Neutrophil (primary cell): Measurements from ENCODE around the gene GSG1L.

Source experiments
- H3K27ac ChIP-seq: fragments of 200-600 bp; sonication (generic); 2 replicates; pipeline ENCODE4 v1.5.1; 2016; ENCODE audit warnings: mild to moderate bottlenecking, moderate library complexity
- H3K27me3 ChIP-seq: fragments of 200-600 bp; sonication (generic); 2 replicates; pipeline ENCODE4 v1.6.0; 2016; ENCODE audit warnings: mild to moderate bottlenecking
- H3K36me3 ChIP-seq: fragments of 200-600 bp; sonication (generic); 2 replicates; pipeline ENCODE4 v1.5.1; 2017
- H3K4me1 ChIP-seq, 2 experiments: fragments of 200-600 bp in 1 of 2; sonication (generic) in 1 of 2; 1 replicate in 1 of 2; 2 replicates in 1 of 2; pipeline versions ENCODE4 v1.5.1 to v1.6.1; 2013 to 2016; ENCODE audit warnings: low read depth in 1 of 2, low read length in 1 of 2, mild to moderate bottlenecking in 1 of 2, moderate library complexity in 1 of 2; ENCODE audit not compliant: control insufficient read depth in 1 of 2, insufficient read depth in 1 of 2
- H3K4me3 ChIP-seq, 2 experiments: fragments of 200-600 bp in 1 of 2; sonication (generic) in 1 of 2; 1 replicate in 1 of 2; 2 replicates in 1 of 2; pipeline ENCODE4 v1.5.1; 2013 to 2016; ENCODE audit warnings: low read depth in 1 of 2, low read length in 1 of 2, mild to moderate bottlenecking in 1 of 2, moderate library complexity in 1 of 2
- H3K9me3 ChIP-seq: fragments of 200-600 bp; sonication (generic); 2 replicates; pipeline ENCODE4 v1.5.1; 2016
- CTCF ChIP-seq: fragments of 200-600 bp; sonication (generic); IDR thresholded peaks from 2 replicates; pipeline ENCODE4 v1.5.1; 2016; ENCODE audit warnings: antibody characterized with exemption

GSG1L gene

DNA sequence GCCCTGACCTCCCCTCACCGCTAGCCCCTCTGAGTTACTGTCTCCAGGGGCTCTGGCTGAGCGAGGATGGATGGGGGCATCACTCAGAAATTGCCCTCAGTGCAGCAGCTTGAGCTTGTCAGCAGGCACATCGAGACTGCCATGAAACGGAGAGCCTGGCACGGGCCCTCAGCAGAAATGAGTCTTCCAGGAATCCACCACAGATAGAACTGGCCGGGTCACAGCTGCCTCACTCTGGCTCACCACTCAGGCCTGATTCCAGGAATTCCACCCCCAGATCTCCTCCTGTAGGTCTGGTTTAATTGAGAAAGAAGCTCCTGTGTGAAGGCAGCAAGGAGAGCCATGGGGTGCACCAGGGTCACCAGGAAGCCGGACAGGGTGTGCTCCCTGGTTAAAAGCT, 85.5 kb downstream of the GSG1L start:
- Histone ChIP-seq H3K9me3 (no peaks in the 10 kb centered on the region), H3K4me1 (no peaks in the 10 kb centered on the region), H3K27me3 (peaks cover 3% of the 10 kb centered on the region), H3K36me3 (no peaks in the 10 kb centered on the region), H3K4me3 (no peak overlapping the region), H3K27ac (no peak overlapping the region)
- no peak for TF ChIP-seq CTCF

- H3K4me1 ChIP-seq = no peaks in the 10 kb centered on the region
- peaks cover 3% of the 10 kb centered on the region for H3K27me3 ChIP-seq
Measured at GRCh38 chr16:27976990-27977389, 86.5 kb downstream of the GSG1L start.

GRCh38 chr16:27974896-27975540, 88.5 kb downstream of the GSG1L start:
- Histone ChIP-seq H3K27ac (no peak overlapping the region), H3K36me3 (no peaks in the 10 kb centered on the region), H3K27me3 (peaks cover 3% of the 10 kb centered on the region), H3K4me3 (no peak overlapping the region), H3K9me3 (no peaks in the 10 kb centered on the region), H3K4me1 (no peaks in the 10 kb centered on the region)
- TF ChIP-seq CTCF = no peak

More at GRCh38 chr16:27976990-27977389, 86.5 kb downstream of the GSG1L start:
- Histone ChIP-seq H3K27ac (no peak overlapping the region), H3K9me3 (no peaks in the 10 kb centered on the region), H3K4me3 (no peak overlapping the region), H3K36me3 (no peaks in the 10 kb centered on the region)
- TF ChIP-seq CTCF = no peak

GRCh38 chr16:27973678-27974077, 89.8 kb downstream of the GSG1L start:
- Histone ChIP-seq H3K4me1 (no peaks in the 10 kb centered on the region), H3K27me3 (peaks cover 3% of the 10 kb centered on the region), H3K4me3 (no peak overlapping the region), H3K27ac (no peak overlapping the region), H3K36me3 (no peaks in the 10 kb centered on the region), H3K9me3 (no peaks in the 10 kb centered on the region)
- TF ChIP-seq CTCF = no peak

DNA sequence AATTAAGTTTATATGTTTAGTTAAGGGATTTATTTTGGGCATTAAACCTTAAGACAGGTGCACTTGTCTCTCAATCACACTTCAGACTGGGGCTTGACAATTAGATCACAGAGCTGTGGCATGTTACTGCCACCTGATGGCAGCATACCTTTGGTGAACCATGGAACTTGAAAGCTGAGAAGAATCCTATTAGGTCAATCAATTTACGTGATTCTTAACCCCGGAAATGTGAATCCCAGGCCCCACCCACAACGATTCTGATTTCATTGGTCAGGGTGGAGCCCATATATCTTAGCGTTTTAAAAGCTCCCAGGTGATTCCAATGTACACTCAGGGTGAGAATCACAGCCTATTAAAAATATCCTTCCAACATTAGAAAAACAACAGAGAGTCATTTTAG, 91.0 kb downstream of the GSG1L start:
- no peak for TF ChIP-seq CTCF
- no peak overlapping the region for H3K4me3 ChIP-seq
- peaks cover 3% of the 10 kb centered on the region for H3K27me3 ChIP-seq
- H3K9me3 ChIP-seq = no peaks in the 10 kb centered on the region
- H3K27ac ChIP-seq = no peak overlapping the region
- H3K36me3 ChIP-seq = no peaks in the 10 kb centered on the region
- H3K4me1 ChIP-seq = no peaks in the 10 kb centered on the region

GRCh38 chr16:27969574-27969973, 93.9 kb downstream of the GSG1L start:
- Histone ChIP-seq H3K4me3 (no peak overlapping the region), H3K36me3 (no peaks in the 10 kb centered on the region), H3K27me3 (peaks cover 3% of the 10 kb centered on the region), H3K4me1 (no peaks in the 10 kb centered on the region), H3K27ac (no peak overlapping the region), H3K9me3 (no peaks in the 10 kb centered on the region)
- TF ChIP-seq CTCF = no peak
